ENCODE results near the gene CRYZ.
"Not testable (repeated sequence)": the region's sequence is repeated elsewhere in the genome, so short reads cannot be mapped to it uniquely, and the experiment has no call there.

Gene CRYZ, protein sequence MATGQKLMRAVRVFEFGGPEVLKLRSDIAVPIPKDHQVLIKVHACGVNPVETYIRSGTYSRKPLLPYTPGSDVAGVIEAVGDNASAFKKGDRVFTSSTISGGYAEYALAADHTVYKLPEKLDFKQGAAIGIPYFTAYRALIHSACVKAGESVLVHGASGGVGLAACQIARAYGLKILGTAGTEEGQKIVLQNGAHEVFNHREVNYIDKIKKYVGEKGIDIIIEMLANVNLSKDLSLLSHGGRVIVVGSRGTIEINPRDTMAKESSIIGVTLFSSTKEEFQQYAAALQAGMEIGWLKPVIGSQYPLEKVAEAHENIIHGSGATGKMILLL

DNA sequence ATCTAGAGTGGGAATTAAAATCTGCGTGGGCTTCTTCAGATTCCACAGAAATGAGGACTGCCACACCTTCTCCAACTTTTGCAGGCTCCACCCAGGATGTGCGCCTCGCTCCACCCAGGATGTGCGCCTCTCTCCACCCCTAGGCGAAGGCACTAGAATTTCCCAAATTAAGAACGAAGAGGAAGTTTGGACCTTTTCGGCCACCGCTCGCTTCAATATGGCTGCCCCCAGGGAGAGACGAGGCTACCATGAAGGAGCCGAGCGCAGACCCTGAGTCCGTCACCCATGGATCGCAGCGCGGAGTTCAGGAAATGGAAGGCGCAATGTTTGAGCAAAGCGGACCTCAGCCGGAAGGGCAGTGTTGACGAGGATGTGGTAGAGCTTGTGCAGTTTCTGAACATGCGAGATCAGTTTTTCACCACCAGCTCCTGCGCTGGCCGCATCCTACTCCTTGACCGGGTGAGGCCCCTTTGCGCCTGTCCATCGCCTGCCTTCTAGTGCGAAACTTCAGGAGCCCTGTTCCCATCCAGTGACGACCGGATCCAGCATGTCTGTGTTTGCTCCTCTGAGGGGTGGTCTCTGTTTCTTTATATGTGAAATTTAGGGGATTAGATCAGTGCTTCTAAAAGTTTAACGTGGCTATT, at the start of gene CRYZ, which contains the start of gene TYW3:
Gene CRYZ, minus strand, starts transcription at position 91 of the 644 bp plus-strand sequence. CDS start 8,229 bp downstream, outside the sequence.
Gene TYW3, plus strand, starts transcription at position 193 of the 644 bp plus-strand sequence. Its CDS starts 93 bp downstream, at position 286.
- peak; percentile 29 to 95 (median 86) for DNase-seq

DNA sequence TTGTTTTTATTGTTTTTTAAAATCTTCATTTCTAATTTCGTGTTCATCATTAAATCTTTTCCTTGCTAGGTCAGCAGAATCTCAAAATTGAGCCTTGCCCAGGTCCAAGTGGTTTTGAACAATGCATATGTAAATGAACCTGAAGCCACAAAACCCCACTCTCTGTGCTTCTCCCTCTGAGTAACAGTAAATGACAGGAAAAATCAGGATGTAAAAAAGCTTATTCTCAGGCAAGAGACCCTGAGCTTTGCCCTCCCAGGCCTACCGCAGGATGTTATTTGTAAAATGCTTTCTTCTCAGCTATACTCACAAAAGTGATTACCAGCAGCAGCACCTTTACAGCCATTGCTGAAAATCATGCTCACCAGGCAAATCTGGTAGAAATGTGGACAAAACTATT, 47.7 kb upstream of the CRYZ start:
- no peak for DNase-seq

DNA sequence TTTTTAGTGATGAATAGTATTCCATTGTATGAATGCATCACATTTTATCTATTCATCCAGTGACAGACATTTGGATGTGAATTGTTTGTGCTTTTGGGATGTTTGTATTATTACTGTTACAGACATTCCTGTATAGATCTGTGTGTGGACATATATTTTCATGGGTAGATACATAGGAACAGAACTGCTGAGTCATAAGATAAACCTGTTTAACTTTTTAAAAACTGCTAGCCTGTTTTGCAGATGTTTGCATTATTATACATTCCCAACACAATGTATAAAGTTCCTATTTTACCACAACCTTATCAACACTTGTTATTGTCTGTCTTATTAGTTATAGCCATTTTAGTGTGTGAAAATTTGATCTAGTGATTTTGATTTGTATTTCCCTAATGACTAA, 46.9 kb upstream of the CRYZ start:
- DNase-seq = no peak

DNA sequence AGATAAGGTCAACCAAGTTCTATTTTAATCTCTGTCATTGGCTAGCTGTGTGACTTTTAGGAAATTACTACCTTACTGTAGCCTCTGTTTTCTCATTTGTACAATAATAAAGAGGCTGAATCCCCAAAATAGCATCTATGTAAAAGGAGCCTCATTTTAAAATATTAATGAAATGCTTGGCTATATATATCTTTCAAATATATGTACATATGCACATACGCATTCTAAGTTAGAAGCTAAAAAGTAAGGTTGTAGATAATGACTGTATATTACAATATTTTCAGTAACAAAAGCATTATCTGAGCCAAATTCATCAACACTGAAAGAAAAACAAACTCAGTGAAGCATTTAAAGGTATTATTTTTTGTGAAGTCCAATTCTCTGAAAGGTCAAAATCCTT, 44.7 kb upstream of the CRYZ start:
- DNase-seq = no peak

DNA sequence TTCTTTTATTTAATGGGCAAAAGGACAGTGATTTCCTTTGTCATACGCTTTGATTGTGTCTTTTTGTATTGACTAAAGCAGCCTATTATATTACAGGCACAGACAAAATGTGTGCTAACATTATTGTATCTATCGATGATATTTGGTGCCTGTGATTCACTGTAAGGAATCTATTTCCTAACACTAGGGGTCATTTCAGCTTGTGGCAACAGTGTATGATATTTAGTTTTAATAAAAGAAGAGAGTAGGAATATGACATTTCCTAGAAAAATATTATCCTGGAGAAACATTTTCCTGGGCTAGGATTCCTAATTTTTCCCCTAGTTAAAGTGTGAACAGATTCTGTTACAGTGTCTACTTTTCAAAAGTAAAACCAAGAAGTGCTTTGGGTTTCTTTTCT, 42.9 kb upstream of the CRYZ start:
- no peak for DNase-seq

DNA sequence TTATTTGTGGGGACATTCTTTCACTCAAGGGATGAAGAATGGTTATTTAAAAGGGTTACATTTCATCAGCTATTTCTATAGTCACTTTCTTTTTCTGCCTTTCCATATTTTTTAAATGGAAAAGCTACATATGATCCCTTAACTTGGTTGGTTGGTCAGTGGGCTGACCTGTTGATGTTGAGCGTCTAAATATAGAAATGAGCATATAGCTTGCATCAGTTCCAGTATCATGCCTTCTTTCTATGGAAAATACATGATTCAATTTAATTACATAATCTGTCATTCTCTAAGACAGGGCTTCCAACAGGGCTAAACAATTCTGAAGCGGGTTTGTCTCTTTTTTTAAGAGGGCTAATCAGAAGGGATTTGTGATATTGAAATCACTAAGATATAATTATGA, 40.7 kb upstream of the CRYZ start:
- DNase-seq = no peak

DNA sequence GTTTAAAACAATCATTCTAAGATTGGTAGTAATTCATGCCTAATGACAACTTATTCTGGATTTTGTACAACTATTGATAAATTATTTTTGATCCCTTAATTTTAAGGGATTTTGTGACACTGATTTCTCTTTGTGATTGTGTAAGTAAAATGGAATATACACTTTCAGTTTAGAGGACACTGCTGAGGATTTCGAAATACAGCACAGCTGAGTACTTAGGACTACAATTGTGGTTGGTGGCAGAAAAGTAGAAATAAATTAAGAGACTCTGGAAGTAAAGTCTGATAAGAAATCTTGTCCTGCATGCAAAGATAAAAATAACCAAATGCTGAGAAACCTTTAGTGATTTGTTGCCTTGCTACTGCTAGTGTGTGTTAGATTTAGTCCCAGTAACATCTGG, 40.1 kb upstream of the CRYZ start:
- no peak for DNase-seq

DNA sequence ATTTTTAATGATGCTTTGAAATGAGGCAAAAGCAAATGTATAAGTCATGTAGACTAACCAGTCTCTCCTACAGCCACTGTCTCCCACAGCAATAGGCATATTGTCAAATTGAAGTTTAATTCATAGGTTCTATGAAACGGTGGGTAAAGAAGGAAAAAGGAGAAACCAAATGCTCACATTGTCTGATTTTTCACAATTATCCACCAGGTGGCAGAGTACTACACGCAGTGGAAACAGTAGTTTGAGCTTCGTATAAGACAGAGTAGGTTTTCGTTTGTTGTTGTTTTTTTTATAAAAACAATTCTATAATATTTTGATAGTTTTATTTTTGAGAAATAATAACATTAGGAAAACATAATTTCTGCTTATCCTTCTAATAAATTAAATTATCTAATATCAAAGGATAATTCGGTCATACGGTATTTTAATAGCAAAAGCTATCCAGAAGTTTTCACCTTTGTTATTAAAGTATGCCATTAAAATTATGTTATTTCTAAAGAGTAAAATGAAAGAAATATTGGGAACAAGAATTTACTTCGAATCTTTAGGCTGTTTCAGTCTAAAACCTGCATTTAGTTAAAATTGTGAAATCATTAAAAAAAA, 39.2 kb upstream of the CRYZ start:
- peak in 7 of 58 donors; percentile 0 to 49 (median 2) for DNase-seq

DNA sequence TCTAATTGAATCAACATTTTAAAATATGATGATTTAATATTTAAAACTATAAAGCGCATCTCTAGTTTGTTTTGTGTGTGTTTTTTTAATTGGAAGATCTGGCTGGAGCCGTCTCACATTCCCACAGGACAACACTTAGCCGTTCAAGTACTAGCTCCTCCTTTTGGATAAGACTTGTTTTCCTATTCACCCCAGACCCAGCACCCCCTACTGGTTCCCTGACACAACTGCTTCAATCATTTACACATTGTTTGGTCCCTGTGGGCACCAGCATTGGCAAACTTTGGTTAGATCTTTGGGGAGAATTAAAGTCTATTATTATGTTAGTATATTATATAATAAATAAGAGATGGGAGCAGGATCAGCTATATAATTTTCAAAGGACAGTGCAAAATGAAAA, 34.6 kb upstream of the CRYZ start:
- no peak for DNase-seq

DNA sequence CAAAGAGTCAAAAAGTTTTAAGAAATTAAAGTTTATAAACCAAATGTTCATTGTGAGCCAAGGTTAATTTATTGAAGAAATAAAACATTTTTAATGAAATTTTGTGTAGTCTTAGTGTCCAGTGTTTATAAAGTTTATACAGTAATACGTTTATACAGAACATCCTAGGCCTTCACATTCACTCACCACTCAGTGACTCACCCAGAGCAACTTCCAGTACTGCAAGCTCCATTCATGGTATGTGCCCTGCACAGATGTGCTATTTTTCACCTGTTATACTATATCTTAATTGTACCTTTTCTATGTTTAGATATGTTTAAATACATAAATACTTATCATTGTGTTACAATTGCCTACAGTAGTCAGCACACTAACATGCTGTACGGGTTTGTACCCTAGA, 33.7 kb upstream of the CRYZ start:
- no peak for DNase-seq

DNA sequence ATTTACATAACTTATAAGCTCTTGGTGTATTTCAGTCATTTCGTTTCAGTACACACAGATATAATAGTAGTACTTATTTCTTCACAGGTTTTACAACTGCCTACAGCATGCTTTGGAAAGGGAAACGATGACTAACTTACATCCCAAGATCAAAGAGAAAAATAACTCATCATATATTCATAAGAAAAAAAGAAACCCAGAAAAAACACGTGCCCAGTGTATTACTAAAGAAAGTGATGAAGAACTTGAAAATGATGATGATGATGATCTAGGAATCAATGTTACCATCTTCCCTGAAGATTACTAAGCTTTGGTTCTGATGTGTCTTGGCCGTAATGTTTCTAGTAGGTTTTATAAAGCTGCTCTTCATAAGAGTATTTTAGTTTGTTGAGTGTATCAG, 31.0 kb upstream of the CRYZ start:
- no peak for DNase-seq

DNA sequence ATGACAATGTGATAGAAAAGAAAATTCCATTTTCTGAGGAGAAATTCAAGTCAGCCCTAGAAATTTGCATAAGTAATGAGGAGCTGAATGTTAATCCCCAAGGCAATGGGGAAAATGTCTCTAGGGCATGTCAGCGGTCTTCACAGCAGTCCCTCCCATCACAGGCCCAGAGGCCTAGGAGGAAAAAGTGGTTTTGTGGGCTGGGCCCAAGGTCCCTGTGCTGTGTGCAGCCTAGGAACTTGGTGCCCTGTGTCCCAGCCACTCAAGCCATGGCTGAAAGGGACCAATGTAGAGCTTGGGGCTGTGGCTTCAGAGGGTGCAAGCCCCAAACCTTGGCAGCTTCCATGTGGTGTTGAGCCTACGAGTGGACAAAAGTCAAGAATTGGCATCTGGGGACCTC, 23.8 kb upstream of the CRYZ start:
- not testable (repeated sequence) for DNase-seq

DNA sequence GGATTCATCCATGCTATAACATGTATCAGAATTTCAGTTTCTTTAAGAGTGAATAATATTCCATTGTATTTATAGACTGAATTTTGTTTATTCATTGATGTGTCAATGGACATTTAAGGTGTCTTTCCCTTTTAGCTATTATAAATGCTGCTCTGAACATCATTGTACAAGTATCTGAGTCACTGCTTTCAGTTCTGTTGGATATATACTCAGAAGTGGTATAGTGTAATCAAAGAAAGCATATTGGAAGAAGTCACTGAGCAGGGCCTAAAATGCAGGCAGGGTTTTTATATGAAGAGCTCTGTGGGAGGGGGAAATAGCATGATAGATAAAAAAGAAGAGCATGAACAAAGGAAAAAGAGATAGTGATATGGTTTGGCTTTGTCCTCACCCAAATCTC, 22.6 kb upstream of the CRYZ start:
- no peak for DNase-seq

DNA sequence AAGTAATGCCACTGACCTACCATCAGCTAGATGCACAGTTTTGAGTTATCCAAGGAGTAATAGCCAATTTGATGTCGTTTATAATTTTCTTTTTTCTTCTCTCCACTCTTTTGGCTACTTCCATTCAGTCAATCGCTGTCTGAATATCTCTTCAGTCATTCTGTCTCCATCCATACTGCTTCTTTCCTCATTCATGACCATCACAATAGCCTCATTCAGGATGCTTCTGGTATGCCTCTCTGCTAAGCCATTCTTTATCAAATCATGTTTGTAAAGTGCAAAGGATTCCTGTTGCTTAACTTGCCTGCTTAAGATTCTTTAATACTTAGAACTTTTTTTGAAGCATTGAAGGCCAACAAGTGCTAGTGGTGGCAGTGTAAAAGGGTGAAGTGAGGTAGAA, 20.3 kb upstream of the CRYZ start:
- no peak for DNase-seq

DNA sequence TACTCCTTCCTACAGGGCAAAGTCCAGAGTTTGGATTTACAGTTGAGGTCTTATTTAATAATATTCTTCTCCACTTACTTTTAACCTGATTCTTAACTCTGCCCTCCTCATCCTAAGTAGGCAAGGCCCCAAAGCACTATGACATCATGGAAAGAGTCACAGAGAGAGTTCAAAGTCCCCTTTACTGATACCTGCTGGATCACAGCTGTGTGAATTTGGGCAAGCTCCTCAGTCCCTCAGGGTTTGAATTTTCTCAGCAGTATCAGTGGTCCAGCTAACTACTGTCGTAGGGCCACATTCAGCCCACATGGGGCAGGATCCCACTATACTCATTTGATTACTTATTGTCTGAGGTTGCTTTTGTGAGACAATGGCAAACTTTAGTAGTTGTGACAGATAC, 16.1 kb upstream of the CRYZ start:
- no peak for DNase-seq

DNA sequence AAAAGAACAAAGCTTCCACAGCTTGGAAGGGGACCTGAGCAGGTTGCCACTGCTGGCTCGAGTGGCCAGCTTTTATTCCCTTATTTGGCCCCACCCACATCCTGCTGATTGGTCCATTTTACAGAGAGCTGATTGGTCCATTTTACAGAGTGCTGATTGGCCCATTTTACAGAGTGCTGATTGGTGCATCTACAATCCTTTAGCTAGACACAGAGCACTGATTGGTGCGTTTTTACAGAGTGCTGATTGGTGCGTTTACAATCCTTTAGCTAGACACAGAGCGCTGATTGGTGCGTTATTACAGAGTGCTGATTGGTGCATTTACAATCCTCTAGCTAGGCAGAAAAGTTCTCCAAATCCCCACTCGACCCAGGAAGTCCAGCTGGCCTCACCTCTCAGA, 12.4 kb upstream of the CRYZ start:
- DNase-seq = not testable (repeated sequence)

DNA sequence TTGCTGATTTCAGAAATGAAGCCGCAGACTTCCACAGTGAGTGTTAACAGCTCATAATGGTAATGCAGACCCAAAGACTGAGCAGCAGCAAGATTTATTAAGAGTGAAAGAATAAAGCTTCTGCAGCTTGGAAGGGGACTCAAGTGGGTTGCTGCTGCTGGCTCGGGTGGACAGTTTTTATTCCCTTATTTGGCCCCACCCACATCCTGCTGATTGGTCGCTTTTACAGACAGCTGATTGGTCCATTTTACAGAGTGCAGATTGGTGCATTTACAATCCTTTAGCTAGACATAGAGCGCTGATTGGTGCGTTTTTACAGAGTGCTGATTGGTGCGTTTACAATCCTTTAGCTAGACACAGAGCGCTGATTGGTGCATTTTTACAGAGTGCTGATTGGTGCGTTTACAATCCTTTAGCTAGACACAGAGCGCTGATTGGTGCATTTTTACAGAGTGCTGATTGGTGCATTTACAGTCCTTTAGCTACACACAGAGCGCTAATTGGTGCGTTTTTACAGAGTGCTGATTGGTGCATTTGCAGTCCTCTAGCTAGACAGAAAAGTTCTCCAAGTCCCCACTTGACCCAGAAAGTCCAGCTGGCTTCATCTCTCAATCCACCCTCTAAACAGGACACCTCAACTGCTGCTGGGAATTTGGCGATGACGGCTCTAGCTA, 7.6 kb upstream of the CRYZ start:
- DNase-seq = not testable (repeated sequence)

DNA sequence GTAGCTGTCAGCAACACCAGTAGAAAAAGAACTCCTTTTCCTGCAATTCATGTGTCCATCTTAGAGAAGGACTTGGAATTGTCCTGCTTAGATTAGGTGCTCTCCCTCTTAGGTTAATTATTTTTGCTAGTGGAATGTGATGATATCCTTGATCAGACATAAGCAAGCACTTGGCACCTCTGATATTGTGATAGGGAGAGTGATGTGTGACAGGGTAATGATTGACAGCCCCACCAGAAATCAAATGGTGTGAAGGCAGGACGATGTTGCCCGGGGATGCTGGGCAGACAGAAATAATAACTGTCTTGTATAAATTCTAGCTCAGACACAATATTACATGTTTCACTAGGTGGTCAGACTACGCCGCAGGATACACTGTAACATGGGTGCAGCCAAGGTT, 4.5 kb upstream of the CRYZ start:
- no peak for DNase-seq

DNA sequence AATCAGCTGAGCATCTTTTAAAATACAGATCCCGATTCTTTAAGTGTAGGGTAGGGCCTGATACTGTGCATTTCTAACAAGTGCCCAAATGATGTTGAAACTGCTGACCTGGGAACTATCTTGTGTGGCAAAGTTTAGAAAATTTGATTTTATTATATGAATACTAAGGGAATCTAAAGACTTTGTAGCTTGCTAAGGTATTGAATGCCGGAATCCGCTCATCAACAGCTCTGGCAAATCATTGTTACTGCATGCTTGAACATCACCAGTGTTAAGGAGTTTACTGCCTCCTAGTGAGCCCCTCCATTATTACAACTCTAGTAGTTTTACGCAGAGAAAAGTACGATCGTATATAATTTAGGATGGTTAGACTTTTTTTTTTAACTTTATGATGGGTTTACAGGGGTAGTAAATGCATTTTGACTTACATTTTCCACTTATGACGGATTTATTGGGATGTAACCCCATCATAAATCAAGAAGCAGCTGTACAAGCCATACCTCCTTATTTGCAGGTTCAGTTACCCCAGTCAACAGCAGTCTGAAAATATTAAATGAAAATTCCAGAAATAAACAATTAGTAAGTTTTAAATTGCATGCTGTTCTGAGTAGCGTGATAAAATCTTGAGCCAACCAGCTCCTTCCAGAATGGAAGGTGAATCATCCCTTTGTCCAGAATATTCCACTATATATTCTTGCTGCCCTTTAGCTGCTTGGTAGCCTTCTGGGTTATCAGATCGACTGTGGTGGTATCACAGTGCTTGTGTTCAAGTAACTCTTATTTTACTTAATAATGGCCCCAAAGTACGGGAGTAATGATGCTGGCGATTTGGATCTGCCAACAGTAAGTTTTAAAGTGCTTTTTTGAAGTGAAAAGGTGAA, 994 bp upstream of the CRYZ start:
- DNase-seq = peak in 25 of 58 donors; percentile 1 to 68 (median 19)

DNA sequence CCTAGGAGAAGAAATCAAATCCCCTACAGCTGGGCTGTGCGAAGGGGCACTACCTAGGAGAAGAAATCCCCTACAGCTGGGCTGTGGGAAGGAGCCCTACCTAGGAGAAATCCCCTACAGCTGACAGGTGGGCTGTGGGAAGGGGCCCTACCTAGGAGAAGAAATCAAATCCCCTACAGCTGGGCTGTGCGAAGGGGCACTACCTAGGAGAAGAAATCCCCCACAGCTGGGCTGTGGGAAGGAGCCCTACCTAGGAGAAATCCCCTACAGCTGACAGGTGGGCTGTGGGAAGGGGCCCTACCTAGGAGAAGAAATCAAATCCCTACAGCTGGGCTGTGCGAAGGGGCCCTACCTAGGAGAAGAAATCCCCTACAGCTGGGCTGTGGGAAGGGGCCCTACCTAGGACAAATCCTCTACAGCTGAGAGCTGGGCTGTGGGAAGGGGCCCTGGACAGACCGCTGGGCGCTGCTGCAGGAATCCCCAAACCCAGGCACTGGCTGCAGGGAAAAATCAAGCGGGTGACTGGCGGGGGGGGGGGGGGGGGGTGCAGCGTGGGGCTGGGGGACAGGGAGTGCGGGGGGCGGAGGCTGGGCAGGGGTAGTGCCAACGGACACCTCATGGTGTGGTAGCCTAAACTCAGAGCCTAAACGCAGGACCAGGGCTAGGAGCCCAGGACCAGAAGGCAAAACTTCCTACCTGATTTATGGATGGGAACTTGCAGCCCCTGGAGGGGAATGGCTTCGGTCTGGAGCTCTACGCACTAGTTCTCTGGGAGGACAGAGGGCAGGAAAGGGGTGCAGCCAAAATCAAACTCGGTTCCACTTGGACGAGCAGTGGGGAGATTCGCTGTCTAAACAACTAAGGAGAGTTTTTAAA, 541 bp downstream of the CRYZ start:
- peak in 14 of 58 donors; percentile 2 to 45 (median 26) for DNase-seq

Data from anterior cingulate cortex (tissue), 58 donors.